T47D (cell line): ENCODE results near the gene CD300LB.

Experiments used
- DNase-seq, 2 experiments: peaks; one replicate each; pipeline versions ENCODE4 v3.0.0 to v3.0.0-alpha.2; 2011 to 2012; ENCODE audit warnings: low read depth in 1 of 2, low spot score in 1 of 2
- JUND ChIP-seq: IDR thresholded peaks from 2 replicates; pipeline ENCODE4 v1.6.1; 2012; ENCODE audit warnings: low read depth
- in situ Hi-C: cut with HindIII; loops from 2 replicates; pipeline ENCODE4 v1.10.0; 2016; ENCODE audit warnings: low sequenced_read_pairs, low pct_unique_long_range_greater_than_20kb

The CD300LB gene

GRCh38 chr17:74471341-74471740 lies 59.9 kb downstream of the CD300LB start:
- in situ Hi-C loops: no loop called here
- no peak for TF ChIP-seq JUND
- no peak for DNase-seq
